Activated T-helper 1 cell treated with anti-CD3 and anti-CD28 coated beads, Interleukin-2, amount 50 U/mL, for 16 hours (primary cell): ENCODE measurements around the gene TSEN34.
"Not testable (repeated sequence)": the region's sequence is repeated elsewhere in the genome, so short reads cannot be mapped to it uniquely, and the experiment has no call there.

Experiments
- DNase-seq, 2 donors: peaks; one replicate each; pipeline ENCODE4 v3.0.0-alpha.2; 2020; ENCODE audit warnings: low read depth in 1 of 2, low spot score in 1 of 2

The TSEN34 gene

GRCh38 chr19:54231077-54231931 lies 40.2 kb downstream of the TSEN34 start:
- DNase-seq = peak; percentile 71 to 88

- DNase-seq = no peak
These were observed 42.8 kb downstream of the TSEN34 start for GRCh38 chr19:54233941-54234340.

- DNase-seq = not testable (repeated sequence)
These were observed 48.6 kb downstream of the TSEN34 start for GRCh38 chr19:54239491-54240371.

GRCh38 chr19:54240372-54241336 lies 49.5 kb downstream of the TSEN34 start:
- not testable (repeated sequence) for DNase-seq

- DNase-seq = not testable (repeated sequence)
These were observed 51.1 kb downstream of the TSEN34 start for GRCh38 chr19:54242234-54242633.

- DNase-seq = not testable (repeated sequence)
These were observed 51.5 kb downstream of the TSEN34 start, which contains the start of gene LILRA6 for GRCh38 chr19:54242646-54243045. Gene LILRA6, minus strand, starts transcription at chr19:54242790.

GRCh38 chr19:54243809-54244208 lies 52.7 kb downstream of the TSEN34 start:
- not testable (repeated sequence) for DNase-seq
